ENCODE results near the gene AK3.

Gene AK3

DNA sequence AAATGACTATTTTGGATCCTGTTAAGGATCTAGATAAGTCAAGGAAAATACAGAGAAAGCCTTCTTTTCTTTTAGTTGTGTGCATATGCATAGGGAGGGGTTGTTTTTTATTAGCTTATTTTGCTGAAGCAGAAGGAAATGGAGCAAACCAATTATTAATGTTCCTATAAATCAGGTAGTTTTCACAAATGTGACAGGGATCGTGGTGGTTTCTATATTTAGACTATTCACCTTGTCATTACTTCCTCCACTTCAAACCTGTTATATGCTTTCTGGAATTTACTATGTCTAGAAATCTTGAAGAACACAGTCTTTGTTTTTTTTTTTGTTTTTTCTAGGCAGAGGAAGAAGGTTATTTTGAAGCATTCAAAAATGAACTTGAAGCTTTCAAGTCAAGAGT is 39.5 kb downstream of the AK3 start:
- DNase-seq, result no peak

- no peak for DNase-seq
These were observed 40.1 kb downstream of the AK3 start for GRCh38 chr9:4700932-4701331.

DNA sequence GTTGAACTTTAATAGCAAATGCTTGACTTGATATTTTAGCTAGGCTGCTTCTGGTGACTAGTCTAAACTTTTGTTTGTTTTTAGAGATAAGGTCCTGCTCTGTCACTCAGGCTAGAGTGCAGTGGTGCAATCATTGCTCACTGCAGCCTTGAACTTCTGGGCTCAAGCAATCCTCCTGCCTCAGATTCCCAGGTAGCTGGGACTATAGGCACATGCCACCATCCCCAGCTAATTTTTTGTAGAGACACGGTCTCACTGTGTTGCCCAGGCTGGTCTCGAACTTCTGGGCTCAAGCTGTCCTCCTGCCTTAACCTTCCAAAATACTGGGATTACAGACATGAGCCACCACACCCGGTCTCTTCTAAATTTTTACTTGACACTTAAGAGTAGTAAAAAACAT is 40.9 kb downstream of the AK3 start:
- no peak for DNase-seq

GRCh38 chr9:4691795-4692194 is 49.2 kb downstream of the AK3 start:
- DNase-seq, result no peak

GRCh38 chr9:4690144-4690543 is 50.9 kb downstream of the AK3 start:
- DNase-seq, result no peak

GRCh38 chr9:4689687-4690104 is 51.3 kb downstream of the AK3 start:
- DNase-seq, result no peak

DNA sequence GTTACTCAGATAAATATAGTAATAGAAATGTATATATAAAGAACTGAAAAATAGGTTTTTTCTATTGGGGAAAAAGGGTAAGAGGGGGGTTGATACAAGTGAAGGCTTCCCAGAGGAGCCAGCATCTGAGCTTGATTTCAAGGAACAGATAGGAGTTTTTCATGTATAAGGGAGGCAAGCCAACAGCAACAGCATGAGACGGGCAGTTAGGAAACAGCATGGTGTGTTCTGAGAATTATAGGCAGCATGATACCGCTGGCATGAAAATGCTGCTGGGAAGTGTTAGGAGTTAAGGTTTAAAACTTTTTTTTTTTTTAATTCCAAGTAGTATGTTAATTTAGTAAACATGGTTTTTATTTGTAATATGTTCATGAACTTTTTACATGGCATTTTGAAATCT is 52.0 kb downstream of the AK3 start:
- no peak for DNase-seq

- DNase-seq, result no peak
These were observed 54.4 kb downstream of the AK3 start for GRCh38 chr9:4686584-4686983.

- no peak for DNase-seq
These were observed 54.9 kb downstream of the AK3 start for GRCh38 chr9:4686112-4686511.

- no peak for DNase-seq
These were observed 56.2 kb downstream of the AK3 start for GRCh38 chr9:4684820-4685219.

DNA sequence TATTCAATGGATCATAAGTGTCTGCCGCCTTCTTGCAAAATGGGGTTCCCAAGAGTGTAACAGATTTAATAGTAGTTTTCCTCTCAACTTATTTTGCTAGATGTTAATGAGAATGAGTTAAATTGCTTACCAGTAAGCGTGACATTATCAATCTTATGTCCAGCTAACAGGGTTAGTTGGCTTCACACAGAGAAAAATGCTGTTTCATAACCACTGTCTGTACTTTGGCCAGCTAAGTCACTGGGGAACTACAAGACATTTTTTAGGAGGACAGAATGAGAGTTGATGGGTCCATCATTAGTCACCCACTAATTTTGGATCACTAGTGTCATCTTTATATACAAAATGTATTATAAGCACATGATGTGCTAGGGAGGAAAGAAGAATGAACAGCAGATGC is 60.3 kb downstream of the AK3 start:
- no peak for DNase-seq

DNA sequence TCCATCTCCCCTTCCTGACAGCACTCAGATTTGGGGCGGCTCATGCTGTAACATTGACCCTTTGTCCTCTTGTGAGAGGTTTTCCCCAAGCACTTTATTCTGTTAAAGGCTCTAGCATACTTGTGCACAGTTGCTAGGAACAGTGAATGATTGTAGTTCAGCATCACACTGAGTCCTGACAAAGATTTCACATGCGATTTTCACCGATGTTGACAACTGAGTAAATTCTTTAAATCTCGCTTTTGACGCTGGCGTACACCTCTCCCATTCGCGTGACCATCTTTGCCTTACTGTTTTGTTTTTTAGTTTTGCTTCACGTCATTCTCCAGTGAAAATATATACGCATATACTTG is 60.9 kb downstream of the AK3 start:
- no peak for DNase-seq

DNA sequence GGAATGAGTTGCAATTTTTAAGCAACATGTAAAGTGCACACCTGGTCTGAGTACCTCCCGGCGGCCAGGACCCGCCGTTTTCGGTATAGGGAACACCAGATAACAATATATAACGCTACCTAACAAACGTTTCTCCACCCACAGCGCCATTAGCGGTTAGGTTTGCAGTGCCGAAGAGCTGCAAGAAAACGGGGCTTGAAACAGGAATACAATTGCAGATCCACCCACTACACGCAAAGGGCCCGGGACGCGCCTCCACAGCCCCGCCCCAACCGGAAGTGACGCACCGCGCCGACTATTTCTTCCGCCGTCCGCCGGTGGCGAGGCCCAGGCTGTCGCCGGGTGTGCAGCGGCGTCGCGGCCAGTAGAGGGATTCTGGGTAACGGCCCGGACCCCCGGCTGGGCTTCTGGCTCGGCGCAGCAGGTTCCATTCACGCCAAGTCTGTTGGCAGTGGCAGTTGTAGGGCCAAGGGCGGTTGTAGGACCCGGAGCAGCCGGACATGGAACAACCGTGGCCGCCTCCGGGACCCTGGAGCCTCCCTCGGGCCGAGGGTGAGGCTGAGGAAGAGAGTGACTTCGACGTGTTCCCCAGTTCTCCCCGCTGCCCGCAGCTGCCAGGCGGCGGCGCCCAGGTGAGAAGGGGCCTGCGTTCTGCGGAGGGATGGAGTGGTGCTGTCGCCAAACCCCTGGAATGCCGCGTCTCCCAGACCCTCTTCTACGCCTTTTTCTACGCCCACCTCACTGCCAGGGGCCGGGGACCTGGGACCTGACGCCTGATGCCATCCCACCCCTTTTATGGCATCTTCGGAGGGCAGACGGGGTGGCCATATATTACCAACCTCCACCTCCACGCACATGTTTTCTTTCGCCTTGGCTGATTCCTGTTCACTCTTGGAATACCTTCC is 61.5 kb downstream of the AK3 start, which contains the start of gene CDC37L1:
Gene CDC37L1 (plus strand): TSS at position 302 of the 905 bp plus-strand sequence. CDS start 199 bp downstream, at position 501.
- peak; percentile 98 for DNase-seq

DNA sequence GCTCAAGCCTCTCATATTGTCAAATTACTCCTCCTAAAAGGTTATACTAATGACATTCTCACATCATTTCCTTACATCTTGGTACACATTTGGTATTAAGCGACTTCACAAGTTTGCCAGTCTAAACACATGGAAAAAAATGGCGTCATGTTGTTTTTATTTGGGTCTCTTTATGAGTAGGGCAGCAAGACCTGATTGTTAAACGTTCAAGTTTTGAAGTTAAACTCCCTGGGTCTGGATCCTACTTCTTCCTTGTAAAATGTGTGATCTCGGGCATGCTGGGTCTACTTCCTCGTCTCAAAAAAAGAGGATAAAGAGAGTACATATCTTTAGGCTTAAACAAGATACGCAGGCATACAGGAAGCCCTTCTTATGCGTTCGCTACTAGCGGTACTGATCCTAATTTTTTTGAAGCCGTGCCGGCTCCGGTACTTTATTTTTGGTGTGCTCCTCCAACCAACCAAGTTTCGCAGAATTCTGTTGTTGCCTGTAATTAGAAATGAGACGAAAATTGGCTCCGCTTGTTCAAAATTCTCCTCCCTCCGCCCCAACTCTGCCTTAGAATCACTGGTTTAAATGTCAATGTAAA is 62.2 kb downstream of the AK3 start:
- peak in 1 of 2 donors; percentile 41 for DNase-seq

- DNase-seq, result no peak
These were observed 63.6 kb downstream of the AK3 start for GRCh38 chr9:4677392-4677791.

- DNase-seq, result no peak
These were observed 66.2 kb downstream of the AK3 start for GRCh38 chr9:4674783-4675182.

- no peak for DNase-seq
These were observed 69.3 kb downstream of the AK3 start for GRCh38 chr9:4671737-4672136.

DNA sequence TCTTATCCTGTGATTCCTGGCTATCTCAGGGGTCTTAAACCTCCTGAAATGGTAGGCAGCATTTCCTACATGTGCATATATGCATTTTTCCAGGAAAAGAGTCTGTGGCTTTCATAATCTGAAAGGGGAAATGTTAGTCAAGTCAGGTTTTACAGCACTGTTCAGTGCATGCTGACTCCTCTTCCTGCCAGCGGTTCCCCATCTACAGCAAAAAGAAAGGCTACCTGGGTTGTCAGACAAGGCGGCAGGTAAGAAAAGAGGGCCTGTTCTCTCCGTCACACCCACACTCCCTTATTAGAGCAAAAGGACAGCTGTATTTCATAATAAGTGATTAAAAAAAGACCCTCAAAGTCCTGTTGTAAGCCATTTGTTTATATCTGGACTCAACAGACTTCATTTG is 70.4 kb downstream of the AK3 start:
- no peak for DNase-seq

GRCh38 chr9:4669890-4670289 is 71.1 kb downstream of the AK3 start:
- no peak for DNase-seq

GRCh38 chr9:4668604-4669003 is 72.4 kb downstream of the AK3 start:
- DNase-seq, result no peak

- DNase-seq, result no peak
These were observed 73.3 kb downstream of the AK3 start for GRCh38 chr9:4667681-4668080.

- peak; percentile 40 to 41 for DNase-seq
These were observed 74.8 kb downstream of the AK3 start, which contains the start of gene SPATA6L for GRCh38 chr9:4666042-4666699. SPATA6L (minus strand) TSS chr9:4666480; CDS start chr9:4666250, 230 bp downstream.

GRCh38 chr9:4665357-4665756 is 75.6 kb downstream of the AK3 start:
- no peak for DNase-seq

DNA sequence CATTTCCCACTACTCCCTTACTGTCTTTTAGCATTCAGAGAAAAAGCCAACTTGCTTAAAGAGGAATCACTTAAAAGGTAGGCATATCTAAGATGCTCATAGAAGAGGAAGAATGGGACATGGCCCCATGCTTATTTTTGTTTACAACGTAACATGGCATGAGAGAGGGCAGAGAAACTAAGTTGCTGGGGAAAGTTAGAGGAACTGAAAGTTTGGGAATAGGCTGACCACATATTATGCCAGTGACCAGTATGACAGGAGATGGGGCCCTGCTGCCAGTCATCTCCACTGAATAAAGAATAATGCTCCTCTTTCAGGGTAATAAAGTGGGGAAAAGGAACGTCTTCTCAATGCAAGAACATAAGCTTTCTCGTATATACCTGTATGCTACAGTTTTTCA is 77.0 kb downstream of the AK3 start:
- no peak for DNase-seq

All from CD4-positive, alpha-beta T cell treated with Interleukin-1 beta for 1 hour (primary cell).